NCI-H748 (cell line): Measurements from ENCODE around the gene ADAMTS17.

Experiments used
- DNase-seq: peaks from one replicate; lab custom pipeline; 2025; ENCODE audit not compliant: unreplicated experiment; lab: John Stamatoyannopoulos, UW

Gene ADAMTS17

DNA sequence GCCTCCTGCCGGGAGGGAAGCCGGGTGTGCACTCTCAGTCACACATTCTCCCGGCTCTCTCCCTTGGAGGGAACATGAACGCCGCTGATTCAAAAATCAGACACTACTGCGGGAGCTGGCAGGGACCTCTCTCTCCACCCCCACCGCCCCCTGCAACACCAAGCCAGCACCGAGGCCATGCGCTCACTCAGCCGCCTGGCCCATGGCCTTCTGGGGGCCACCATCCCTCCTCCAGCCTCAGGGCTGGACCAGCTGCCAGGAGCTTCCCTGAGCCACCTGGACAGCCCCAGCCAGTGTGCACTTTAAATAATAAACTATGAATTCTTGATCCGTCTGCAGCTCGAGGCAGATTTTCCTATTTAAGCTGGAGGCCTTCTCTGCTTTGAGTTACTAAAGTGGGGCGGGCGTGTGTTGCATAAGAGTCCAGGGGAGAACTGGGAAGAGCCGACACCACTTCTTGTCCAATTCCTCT lies 30.6 kb downstream of the ADAMTS17 start:
- no peak for DNase-seq

GRCh38 chr15:100310513-100311153 lies 31.1 kb downstream of the ADAMTS17 start:
- DNase-seq, result no peak

GRCh38 chr15:100310041-100310405 lies 31.8 kb downstream of the ADAMTS17 start:
- no peak for DNase-seq

DNA sequence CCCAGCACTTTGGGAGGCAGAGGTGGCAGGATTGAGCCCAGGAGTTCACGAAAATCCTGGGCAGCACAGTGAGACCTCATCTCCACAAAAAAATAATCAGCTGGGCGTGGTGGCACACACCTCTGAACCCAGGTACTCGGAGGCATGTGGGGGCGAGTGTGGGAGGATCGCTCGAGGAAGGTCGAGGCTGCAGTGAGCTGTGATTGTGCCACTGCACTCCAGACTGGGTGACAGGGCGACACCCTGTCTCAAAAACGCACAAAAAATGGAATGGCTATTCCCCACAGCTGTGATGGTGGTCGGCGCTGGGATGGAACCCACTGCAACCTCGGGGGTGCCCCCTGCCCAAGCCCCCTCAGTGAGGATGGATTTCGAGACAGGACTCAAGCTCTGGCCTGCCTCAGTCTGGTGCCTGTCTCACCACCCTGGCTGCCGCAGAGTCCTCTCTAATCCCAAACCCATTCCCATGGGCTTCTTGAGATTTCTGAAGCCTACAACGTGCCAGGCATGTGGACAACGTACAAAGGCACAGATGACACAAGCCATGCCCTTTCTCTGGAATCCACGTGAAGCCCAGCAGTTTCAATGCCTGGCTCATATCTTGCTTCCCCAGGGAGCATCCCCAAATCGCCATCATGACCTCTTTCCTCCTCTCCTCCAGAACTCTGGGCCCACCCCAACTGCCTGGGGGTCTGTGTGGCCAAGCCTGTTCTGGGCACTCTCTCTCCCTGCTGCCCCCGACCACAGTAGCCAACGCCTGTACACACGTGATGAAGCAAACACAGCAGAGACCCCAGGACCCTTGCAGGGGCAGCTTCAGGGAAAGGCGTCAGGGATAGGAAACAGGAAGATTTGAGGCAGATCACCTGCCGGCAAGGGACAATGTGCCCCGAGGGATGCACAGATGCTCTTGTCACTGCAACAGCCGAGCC lies 32.4 kb downstream of the ADAMTS17 start:
- no peak for DNase-seq

- no peak for DNase-seq
Measured at GRCh38 chr15:100308608-100309007, 33.2 kb downstream of the ADAMTS17 start.

DNA sequence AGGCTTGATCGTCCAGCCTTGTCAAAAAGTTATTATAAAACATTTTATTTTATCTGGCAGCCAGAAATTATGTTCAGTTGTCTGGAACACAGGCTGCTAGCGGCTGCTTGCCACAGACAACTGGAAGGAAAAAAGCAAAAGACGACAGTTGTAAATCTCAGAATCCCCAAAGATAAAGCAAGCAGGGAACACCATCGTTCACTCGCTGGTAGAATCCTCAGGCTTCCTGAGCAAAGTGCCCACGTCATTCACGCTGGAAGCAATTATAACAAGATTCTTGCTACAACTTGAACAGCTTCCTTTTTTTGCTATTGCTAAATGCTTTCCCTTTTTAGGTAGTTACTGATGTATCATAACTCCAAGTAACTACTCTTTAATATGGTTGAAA lies 33.6 kb downstream of the ADAMTS17 start:
- no peak for DNase-seq

GRCh38 chr15:100307241-100308212 lies 34.2 kb downstream of the ADAMTS17 start:
- peak; percentile 71 for DNase-seq

GRCh38 chr15:100306098-100306497 lies 35.7 kb downstream of the ADAMTS17 start:
- no peak for DNase-seq

DNA sequence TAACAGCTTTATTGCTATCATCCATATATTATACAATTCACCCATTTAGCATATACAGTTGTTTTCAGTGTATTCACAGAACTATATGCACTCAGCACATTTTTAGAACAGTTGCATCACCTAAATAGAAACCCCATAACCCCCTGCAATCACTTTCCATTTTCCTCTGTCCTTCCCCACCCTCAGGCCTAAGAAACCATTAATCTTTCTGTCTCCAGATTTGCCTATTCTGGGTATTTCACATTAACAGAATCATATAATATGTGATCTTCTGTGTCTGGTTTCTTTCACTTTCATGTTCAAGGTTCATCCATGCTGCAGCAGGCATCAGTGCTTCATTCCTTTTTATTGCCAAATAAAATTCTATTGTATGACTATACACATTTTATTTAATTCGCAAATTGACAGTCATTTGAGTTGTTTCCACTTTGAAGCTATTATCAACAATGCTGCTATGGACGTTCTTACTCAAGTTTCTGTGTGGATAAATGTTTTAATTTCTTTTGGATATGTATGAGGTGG lies 39.8 kb downstream of the ADAMTS17 start:
- DNase-seq, result no peak

DNA sequence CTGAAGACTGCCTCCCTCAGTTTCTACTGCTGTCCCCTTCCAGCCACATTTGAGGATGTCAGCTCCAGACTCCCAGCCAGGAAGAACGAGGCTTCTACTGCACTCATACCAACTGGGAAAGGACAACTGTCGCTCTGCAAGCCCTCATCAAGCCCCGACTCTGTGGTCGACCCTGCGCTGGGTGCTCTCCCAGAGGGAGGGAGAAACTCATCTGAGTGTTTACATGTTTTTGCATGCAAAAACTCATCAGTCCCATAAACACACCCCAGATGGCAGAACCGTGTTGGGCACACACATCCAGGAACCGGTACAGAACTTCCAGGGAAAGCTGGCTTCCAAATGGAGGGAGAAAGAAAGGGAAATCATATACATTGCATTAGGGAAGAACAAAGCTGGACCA lies 43.5 kb downstream of the ADAMTS17 start:
- DNase-seq, result no peak

GRCh38 chr15:100297812-100298211 lies 44.0 kb downstream of the ADAMTS17 start:
- DNase-seq, result no peak

DNA sequence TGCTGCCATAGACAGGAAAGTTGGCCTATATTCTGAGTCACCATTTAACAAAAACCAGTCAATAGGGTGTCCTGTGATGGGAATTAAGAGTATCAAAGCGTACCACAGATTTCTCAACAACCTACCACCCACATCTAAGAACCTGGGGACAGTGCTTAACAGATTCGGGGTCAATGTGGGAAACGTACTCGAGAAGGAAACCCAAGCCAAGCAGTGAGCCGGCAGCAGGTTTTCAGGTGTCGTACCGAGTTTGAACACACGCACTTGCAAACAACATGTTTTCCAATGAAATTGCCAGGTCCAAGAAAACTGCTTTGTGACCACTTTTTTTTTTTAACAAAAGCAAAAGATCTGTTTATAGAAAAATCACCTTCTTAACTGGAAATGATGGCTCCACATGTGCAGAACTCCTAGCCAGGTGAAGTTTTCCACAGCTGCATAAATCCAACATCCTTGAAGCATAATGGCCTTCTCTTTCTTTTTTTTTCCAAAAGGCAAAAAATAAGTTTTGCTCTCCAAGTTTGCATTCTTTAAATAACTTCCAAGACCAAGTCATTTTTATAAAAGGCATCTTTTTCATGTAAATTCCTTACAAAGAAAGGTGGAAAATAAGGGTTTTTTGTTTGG lies 45.7 kb downstream of the ADAMTS17 start:
- no peak for DNase-seq

DNA sequence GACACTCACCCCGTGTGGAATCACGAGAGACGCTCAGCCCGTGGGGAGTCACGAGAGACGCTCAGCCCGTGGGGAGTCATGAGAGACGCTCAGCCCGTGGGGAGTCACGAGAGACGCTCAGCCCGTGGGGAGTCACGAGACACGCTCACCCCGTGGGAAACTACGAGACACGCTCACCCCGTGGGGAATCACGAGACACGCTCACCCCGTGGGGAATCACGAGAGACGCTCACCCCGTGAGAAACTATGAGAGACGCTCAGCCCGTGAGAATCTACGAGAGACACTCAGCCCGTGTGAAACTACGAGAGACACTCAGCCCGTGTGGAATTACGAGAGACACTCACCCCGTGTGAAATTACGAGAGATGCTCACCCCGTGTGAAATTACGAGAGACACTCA lies 49.8 kb downstream of the ADAMTS17 start:
- no peak for DNase-seq

GRCh38 chr15:100291106-100291505 lies 50.7 kb downstream of the ADAMTS17 start:
- DNase-seq, result no peak

DNA sequence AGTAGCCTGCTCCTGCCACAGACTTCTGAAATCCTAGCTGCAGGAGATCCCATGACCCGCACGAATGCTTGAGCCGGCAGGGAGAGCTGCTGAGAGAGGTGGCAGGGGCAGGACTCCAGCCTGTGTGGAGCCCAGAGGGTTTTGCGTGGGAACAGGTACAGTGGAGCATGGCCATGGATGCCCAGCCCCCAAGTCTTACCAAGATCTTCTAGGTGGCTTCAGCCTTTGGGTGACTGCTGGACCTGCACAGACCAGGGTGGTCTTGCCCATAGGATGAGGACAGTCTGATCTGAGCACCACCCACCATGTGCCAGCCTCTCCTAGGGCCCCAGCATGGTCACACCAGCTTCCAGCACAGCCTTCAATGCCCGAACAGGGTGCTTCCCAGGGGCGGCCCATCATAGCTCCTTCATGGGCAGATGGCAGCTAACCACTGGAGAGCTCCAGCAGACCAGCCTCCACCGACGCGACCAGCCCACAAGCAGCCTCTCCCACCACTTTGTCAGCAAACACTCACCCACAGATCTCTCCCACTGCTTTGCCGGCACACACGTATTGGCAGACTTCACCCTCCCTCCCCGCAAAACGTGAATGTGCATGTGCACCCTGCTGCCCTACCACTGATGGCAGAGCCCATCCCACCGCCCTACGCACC lies 56.0 kb downstream of the ADAMTS17 start:
- DNase-seq, result no peak

GRCh38 chr15:100284701-100285100 lies 57.1 kb downstream of the ADAMTS17 start:
- DNase-seq, result no peak

DNA sequence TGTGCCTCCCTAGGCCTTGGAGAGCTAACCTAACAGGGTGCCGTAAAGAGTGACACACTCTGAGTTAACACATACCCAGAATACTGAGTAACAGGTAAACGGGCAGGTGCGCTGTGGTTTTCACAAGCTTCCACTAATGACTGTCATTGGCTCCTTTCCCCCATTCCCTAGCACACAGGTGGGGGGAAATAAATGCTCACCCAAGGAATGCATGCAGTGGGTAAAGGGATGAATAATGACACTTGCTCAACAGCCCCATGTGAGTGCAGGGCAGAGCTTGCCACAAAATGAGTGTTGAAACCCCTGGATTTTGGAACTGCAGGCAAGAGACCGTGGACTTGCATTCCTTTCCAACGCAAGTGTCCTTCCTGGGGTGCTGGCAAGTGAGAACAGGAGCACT lies 57.6 kb downstream of the ADAMTS17 start:
- no peak for DNase-seq

GRCh38 chr15:100281096-100281917 lies 60.5 kb downstream of the ADAMTS17 start:
- DNase-seq, result no peak

DNA sequence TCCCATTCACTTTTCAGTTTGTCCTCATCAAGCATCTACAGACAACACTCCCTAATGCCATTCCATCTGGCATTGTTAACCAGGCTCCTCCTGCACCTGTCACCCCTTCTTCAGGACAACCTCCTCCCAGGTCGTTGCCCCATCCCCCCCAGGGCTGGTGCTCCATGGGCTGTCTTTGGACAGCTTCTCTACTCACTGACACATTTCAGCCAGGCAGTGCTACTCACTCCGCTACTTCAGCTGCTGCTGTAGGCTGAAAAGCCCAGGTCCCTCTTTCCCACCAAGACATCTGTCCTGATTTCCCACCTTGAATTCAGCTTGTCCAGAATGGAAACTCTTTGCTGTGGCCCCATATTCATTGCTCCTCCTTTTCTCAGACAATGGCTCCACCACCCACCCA lies 61.9 kb downstream of the ADAMTS17 start:
- DNase-seq, result no peak
